ENCODE measurements around the gene CXCR2. TPM values are rescaled to one million over a fixed set of nuclear protein-coding genes. Genes with fewer than 3 reads are reported as not detected.

CXCR2 gene
- total and polyA plus RNA-seq, 2 of the 8 experiments (the other 6 are each of a cell fraction or from before 2014, with no cell fraction given), result 1.4 to 1.6 TPM

GRCh38 chr2:218095853-218096252 lies 30.0 kb upstream of the CXCR2 start (continued):
- TF ChIP-seq NANOG (IDR thresholded peaks at IDR 0.05; ENCODE audit: insufficient read depth, low read depth, low read length, poor library complexity, severe bottlenecking) (no peak), ATF2 (IDR thresholded peaks at IDR 0.05; ENCODE audit: low read length) (no peak), ZNF274 (IDR thresholded peaks at IDR 0.05; ENCODE audit: borderline replicate concordance, extremely low read depth, low read length) (no peak), MAFK (IDR thresholded peaks at IDR 0.05; ENCODE audit: low read depth, low read length) (no peak), BACH1 (IDR thresholded peaks at IDR 0.05; ENCODE audit: low read length) (no peak), EP300 (IDR thresholded peaks at IDR 0.05; ENCODE audit: borderline replicate concordance in 1 of 2, low read depth in 2 of 2, low read length in 2 of 2) (no peak)
